ENCODE results near the gene CFAP100. TPM values are rescaled to one million over a fixed set of nuclear protein-coding genes. Genes with fewer than 3 reads are reported as not detected.

Gene CFAP100
- total and polyA plus RNA-seq, 10 donors, result not detected

DNA sequence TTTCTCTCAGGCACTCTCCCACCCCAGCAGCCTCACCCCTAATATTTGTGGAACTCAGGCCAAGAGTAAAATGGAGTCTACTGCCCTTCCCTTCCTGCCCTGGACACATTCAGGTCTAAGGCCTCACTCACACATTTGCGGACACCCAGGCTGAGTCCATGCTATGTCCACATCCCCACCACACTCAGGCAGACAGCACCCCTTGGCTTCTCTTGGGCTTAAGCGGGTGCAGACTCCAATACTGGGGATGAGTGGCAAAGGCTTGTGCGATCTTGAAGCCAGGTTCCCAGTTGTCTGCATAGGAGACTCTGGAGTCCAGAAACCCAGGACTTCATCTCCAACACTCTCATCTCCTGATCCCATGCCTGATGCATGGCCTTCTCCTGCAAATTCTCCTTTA is 17.5 kb upstream of the CFAP100 start:
- TF ChIP-seq, protein P1, sequence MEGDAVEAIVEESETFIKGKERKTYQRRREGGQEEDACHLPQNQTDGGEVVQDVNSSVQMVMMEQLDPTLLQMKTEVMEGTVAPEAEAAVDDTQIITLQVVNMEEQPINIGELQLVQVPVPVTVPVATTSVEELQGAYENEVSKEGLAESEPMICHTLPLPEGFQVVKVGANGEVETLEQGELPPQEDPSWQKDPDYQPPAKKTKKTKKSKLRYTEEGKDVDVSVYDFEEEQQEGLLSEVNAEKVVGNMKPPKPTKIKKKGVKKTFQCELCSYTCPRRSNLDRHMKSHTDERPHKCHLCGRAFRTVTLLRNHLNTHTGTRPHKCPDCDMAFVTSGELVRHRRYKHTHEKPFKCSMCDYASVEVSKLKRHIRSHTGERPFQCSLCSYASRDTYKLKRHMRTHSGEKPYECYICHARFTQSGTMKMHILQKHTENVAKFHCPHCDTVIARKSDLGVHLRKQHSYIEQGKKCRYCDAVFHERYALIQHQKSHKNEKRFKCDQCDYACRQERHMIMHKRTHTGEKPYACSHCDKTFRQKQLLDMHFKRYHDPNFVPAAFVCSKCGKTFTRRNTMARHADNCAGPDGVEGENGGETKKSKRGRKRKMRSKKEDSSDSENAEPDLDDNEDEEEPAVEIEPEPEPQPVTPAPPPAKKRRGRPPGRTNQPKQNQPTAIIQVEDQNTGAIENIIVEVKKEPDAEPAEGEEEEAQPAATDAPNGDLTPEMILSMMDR (IDR thresholded peaks at IDR 0.05 in 8 of 11, conservative IDR thresholded peaks at IDR 0.05 in 3 of 11), result no peak
- no peak for TF ChIP-seq POLR2A (IDR thresholded peaks at IDR 0.05)
- no peak for TF ChIP-seq POLR2AphosphoS5 (IDR thresholded peaks at IDR 0.05)
- no peak overlapping the region for H3K27ac ChIP-seq
- no peaks in the 10 kb centered on the region for H3K4me1 ChIP-seq
- 92 to 98% (median 98%) methylated on average over 3 of the region's 3 CpGs for WGBS, 5 donors
- H3K9me3 ChIP-seq, result no peaks in the 10 kb centered on the region
- DNase-seq, result peak; percentile 45
- H3K4me3 ChIP-seq, result no peak overlapping the region
- intact Hi-C loops (cut with DNase I; ENCODE audit: low total_unique reads), result no loop called here
- no peaks in the 10 kb centered on the region for H3K36me3 ChIP-seq
- H3K27me3 ChIP-seq (replicated peaks in 1 of 7), result peaks cover 0 to 23% (median 5%) of the 10 kb centered on the region in 7 donors

DNA sequence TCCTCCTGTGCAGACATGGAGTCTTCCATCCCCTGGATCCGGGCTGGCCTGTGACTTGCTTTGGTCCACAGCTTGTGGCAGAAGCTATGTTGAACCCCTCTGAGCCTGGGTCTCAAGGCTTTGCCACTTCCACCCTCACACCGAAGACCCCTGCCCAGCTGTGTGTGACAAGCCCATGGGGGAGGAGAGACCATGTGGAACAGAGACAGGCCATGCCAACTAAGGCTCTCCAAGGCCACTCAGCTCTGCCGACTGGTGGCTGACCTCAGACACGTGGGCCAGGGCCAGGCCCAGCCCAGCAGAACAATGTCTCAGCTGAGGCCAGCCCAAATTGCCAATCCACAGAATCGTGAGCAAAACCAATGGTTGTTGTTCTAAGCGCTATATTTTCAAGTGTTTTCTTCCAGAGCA is 16.4 kb upstream of the CFAP100 start:
- Histone ChIP-seq H3K4me1 (no peaks in the 10 kb centered on the region), H3K9me3 (no peaks in the 10 kb centered on the region), H3K4me3 (no peak overlapping the region), H3K36me3 (no peaks in the 10 kb centered on the region), H3K27ac (no peak overlapping the region), H3K27me3 (replicated peaks in 1 of 7) (peaks cover 0 to 23% (median 5%) of the 10 kb centered on the region in 7 donors)
- 63 to 77% (median 70%) methylated on average over 6 of the region's 6 CpGs for WGBS, 5 donors
- intact Hi-C loops (cut with DNase I; ENCODE audit: low total_unique reads), result no loop called here
- DNase-seq, result peak; percentile 61
- TF ChIP-seq, protein P1 (IDR thresholded peaks at IDR 0.05 in 8 of 11, conservative IDR thresholded peaks at IDR 0.05 in 3 of 11), result no peak
- TF ChIP-seq POLR2A (IDR thresholded peaks at IDR 0.05) (no peak), POLR2AphosphoS5 (IDR thresholded peaks at IDR 0.05) (no peak)

DNA sequence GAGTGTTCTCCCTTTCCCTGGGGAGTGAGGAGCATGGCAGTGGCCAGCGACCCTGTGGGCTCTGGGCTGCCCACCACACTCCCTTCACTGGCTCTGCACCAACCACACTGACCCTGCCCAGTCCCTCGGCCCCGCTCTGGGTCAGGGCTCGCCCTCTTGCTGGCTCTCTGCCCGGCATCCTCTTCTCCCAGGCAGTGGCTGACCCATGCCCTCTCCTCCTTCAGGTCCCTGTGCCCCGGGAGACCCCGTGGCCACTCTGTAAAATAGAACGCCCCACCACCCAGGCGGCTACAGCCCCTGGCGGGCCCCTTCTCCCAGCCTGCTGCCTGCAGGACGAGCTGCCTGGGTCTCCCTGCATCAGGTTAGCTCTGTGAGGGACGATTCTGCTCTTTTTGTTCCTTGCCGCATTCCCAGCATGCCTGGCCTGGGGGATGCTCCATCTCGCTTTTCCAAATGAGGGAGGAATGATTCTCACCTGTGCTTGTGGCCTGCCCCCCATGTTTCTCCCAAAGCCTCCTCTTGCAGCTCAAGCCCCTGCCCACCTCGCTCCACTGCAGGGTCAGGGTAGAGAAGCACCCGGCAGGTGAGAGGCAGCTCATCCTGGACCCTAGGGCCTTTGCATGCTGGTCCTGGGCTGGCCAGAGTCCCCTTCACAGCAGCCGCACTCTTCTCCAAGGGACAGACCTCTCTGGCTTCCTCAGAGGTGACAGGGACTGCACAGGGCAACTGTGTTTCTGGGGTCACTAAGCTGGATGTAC is 14.5 kb upstream of the CFAP100 start:
- H3K4me1 ChIP-seq, result no peaks in the 10 kb centered on the region
- H3K27me3 ChIP-seq (replicated peaks in 1 of 7), result peaks cover 0 to 23% (median 5%) of the 10 kb centered on the region in 7 donors
- 78 to 85% (median 80%) methylated on average over 17 of the region's 17 CpGs for WGBS, 5 donors
- peak; percentile 52 for DNase-seq
- intact Hi-C loops (cut with DNase I; ENCODE audit: low total_unique reads), result no loop called here
- H3K4me3 ChIP-seq, result no peak overlapping the region
- no peaks in the 10 kb centered on the region for H3K36me3 ChIP-seq
- no peak overlapping the region for H3K27ac ChIP-seq
- no peaks in the 10 kb centered on the region for H3K9me3 ChIP-seq
- TF ChIP-seq POLR2A (IDR thresholded peaks at IDR 0.05) (no peak), POLR2AphosphoS5 (IDR thresholded peaks at IDR 0.05) (no peak)
- TF ChIP-seq, protein P1 (IDR thresholded peaks at IDR 0.05 in 8 of 11, conservative IDR thresholded peaks at IDR 0.05 in 3 of 11), result no peak

DNA sequence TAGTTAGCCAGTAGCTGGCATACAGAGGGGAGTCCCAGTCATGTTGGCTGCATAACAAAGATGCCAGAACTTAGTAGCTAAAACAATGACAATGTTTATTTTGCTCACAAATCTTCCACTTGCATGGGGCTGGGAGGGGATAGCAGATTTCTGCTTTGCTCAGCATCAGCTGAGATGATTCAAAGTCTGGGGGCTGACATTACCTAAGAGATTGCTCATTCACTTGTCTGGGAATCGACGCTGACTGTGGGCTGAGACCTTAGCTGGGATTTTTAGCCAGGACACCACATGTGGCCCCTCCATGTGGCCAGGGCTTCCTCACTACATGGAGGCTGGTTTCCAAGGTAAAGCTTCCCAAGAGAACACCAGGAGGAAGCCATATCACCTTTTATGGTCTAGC is 12.7 kb upstream of the CFAP100 start:
- no peak overlapping the region for H3K4me3 ChIP-seq
- H3K36me3 ChIP-seq, result no peaks in the 10 kb centered on the region
- no peak for DNase-seq
- H3K27me3 ChIP-seq (replicated peaks in 1 of 7), result peaks cover 0 to 29% (median 5%) of the 10 kb centered on the region in 7 donors
- TF ChIP-seq, protein P1 (IDR thresholded peaks at IDR 0.05 in 8 of 11, conservative IDR thresholded peaks at IDR 0.05 in 3 of 11), result no peak
- H3K9me3 ChIP-seq, result no peaks in the 10 kb centered on the region
- no peaks in the 10 kb centered on the region for H3K4me1 ChIP-seq
- 19 to 68% (median 25%) methylated on average over 2 of the region's 2 CpGs; no CpG with 5 or more reads in 1 of the 5 donors for WGBS, 5 donors
- no peak overlapping the region for H3K27ac ChIP-seq
- intact Hi-C loops (cut with DNase I; ENCODE audit: low total_unique reads), result no loop called here
